ENCODE results near the gene PITPNM3.

The PITPNM3 gene

GRCh38 chr17:6463616-6464445 lies 92.5 kb downstream of the PITPNM3 start:
- no peak for DNase-seq

GRCh38 chr17:6462692-6463091 lies 93.7 kb downstream of the PITPNM3 start:
- no peak for DNase-seq

GRCh38 chr17:6461792-6462524 lies 94.4 kb downstream of the PITPNM3 start:
- DNase-seq = no peak

GRCh38 chr17:6461246-6461645 lies 95.1 kb downstream of the PITPNM3 start:
- no peak for DNase-seq

- no peak for DNase-seq
These were observed 95.7 kb downstream of the PITPNM3 start for GRCh38 chr17:6460531-6461161.

- no peak for DNase-seq
These were observed 97.8 kb downstream of the PITPNM3 start for GRCh38 chr17:6458460-6458950.

- no peak for DNase-seq
These were observed 98.5 kb downstream of the PITPNM3 start for GRCh38 chr17:6457688-6458459.

- no peak for DNase-seq
These were observed 99.3 kb downstream of the PITPNM3 start for GRCh38 chr17:6456914-6457687.

GRCh38 chr17:6456321-6456720 lies 100.0 kb downstream of the PITPNM3 start:
- DNase-seq = no peak

GRCh38 chr17:6455321-6455705 lies 101.0 kb downstream of the PITPNM3 start:
- no peak for DNase-seq

- DNase-seq = no peak
These were observed 101.6 kb downstream of the PITPNM3 start for GRCh38 chr17:6454495-6455320.

GRCh38 chr17:6453279-6454024 lies 102.9 kb downstream of the PITPNM3 start:
- no peak for DNase-seq

- no peak for DNase-seq
These were observed 103.7 kb downstream of the PITPNM3 start for GRCh38 chr17:6452471-6453266.

GRCh38 chr17:6450926-6451832 lies 105.2 kb downstream of the PITPNM3 start:
- DNase-seq = no peak

- DNase-seq = no peak
These were observed 107.0 kb downstream of the PITPNM3 start for GRCh38 chr17:6449307-6449706.

GRCh38 chr17:6448473-6448872 lies 107.9 kb downstream of the PITPNM3 start:
- DNase-seq = no peak

Data from anterior cingulate cortex (tissue), 58 donors.